K562 (cell line): ENCODE data around the gene CAVIN1. TPM values are rescaled to one million over a fixed set of nuclear protein-coding genes. Genes with fewer than 3 reads are reported as not detected.

Experiments
- ATF7 ChIP-seq: fragments of 450-650 bp; IDR thresholded peaks from 2 replicates; pipeline ENCODE4 v1.7.1; 2014; ENCODE audit warnings: mild to moderate bottlenecking, moderate library complexity
- COPS2 ChIP-seq: fragments of 450-650 bp; conservative IDR thresholded peaks from 2 replicates; pipeline ENCODE4 v1.6.1; 2016; ENCODE audit warnings: mild to moderate bottlenecking, moderate library complexity
- HNRNPUL1 ChIP-seq: fragments of 200-400 bp; formaldehyde crosslinking; IDR thresholded peaks from 2 replicates; pipeline ENCODE4 v1.6.1; 2017; ENCODE audit warnings: low read length
- JUNB ChIP-seq: fragments of 450-650 bp; formaldehyde crosslinking; conservative IDR thresholded peaks from 2 replicates; pipeline ENCODE4 v1.4.0; 2020; ENCODE audit warnings: mild to moderate bottlenecking
- SAP30 ChIP-seq: fragments of 200-600 bp; sonication (generic); IDR thresholded peaks from 2 replicates; pipeline ENCODE4 v1.6.1; 2012; ENCODE audit warnings: borderline replicate concordance, low read depth, mild to moderate bottlenecking, moderate library complexity, low read length, control low read depth, inconsistent platforms; ENCODE audit not compliant: insufficient read depth, poor library complexity, severe bottlenecking
- SNIP1 ChIP-seq: fragments of 450-650 bp; IDR thresholded peaks from 2 replicates; pipeline ENCODE4 v1.7.1; 2017; ENCODE audit warnings: low read depth, mild to moderate bottlenecking
- TAF1 ChIP-seq: IDR thresholded peaks from 2 replicates; pipeline ENCODE4 v1.6.1; 2011; ENCODE audit warnings: mild to moderate bottlenecking, low read length, moderate library complexity; ENCODE audit not compliant: insufficient read depth, control insufficient read depth, severe bottlenecking; ENCODE audit errors: extremely low read depth
- ZNF212 ChIP-seq: fragments of 450-650 bp; formaldehyde crosslinking; IDR thresholded peaks from 2 replicates; pipeline ENCODE4 v1.4.0; 2020; ENCODE audit warnings: mild to moderate bottlenecking
- ZNF408 ChIP-seq: fragments of 250-450 bp; sonication (Bioruptor Pico); IDR thresholded peaks from 2 replicates; pipeline ENCODE4 v1.4.0; 2020; ENCODE audit warnings: low read depth, mild to moderate bottlenecking, moderate library complexity
- polyA plus RNA-seq, 8 experiments: library from polyadenylated mRNA; depleted of rRNA in 4 of 8; stranded (reverse) in 5 of 8; unstranded in 3 of 8; fragments of >200 nt; fragmentation: Nextera tagmentation in 2 of 8; fragmentation: Illumina TruSeq in 1 of 8; extraction: Ambion mirVana in 2 of 8; extraction: Trizol in 1 of 8; gene quantifications; 2 replicates each; pipeline versions ENCODE4 v1.2.1 to v1.2.3, GENCODE V29; 2011 to 2014; ENCODE audit warnings: inconsistent platforms in 1 of 8, missing spikeins in 1 of 8
- total RNA-seq, 7 experiments: library from RNA; depleted of rRNA in 6 of 7; stranded (reverse); fragments of >200 nt in 6 of 7; fragmentation: Illumina TruSeq in 2 of 7; extraction: Trizol in 2 of 7; gene quantifications; 2 replicates each; pipeline versions ENCODE4 v1.2.1 to v1.2.3, GENCODE V29; 2011 to 2021; ENCODE audit warnings: low replicate concordance in 1 of 7
- TF ChIP-seq, protein P1 (sequence below), 2 experiments: fragments of 200-800 bp in 1 of 2; sonication (Bioruptor generic) in 1 of 2; sonication (generic) in 1 of 2; formaldehyde crosslinking in 1 of 2; IDR thresholded peaks in 1 of 2; conservative IDR thresholded peaks in 1 of 2; 2 replicates each; pipeline versions ENCODE4 v1.5.0 to v1.6.1; 2016 to 2020; ENCODE audit warnings: missing compliant biosample characterization in 1 of 2, missing genetic modification characterization in 1 of 2, missing genetic modification reagents in 1 of 2
- TF ChIP-seq, protein P2 (sequence below): IDR thresholded peaks from 2 replicates; pipeline ENCODE4 v1.6.1; 2011; ENCODE audit warnings: borderline replicate concordance, low read depth, mild to moderate bottlenecking, moderate library complexity, low read length; ENCODE audit not compliant: insufficient read depth, poor library complexity, severe bottlenecking
- TF ChIP-seq, protein P3 (sequence below): fragments of 450-650 bp; formaldehyde crosslinking; IDR thresholded peaks from 2 replicates; pipeline ENCODE4 v1.4.0; 2020; ENCODE audit warnings: mild to moderate bottlenecking, mixed read lengths
- TF ChIP-seq, protein P4 (sequence below): sonication (generic); formaldehyde crosslinking; IDR thresholded peaks from 2 replicates; pipeline ENCODE4 v1.8.0; 2022; ENCODE audit warnings: missing genetic modification reagents, mild to moderate bottlenecking, moderate library complexity, borderline replicate concordance
- TF ChIP-seq, protein P5 (sequence below): fragments of 250-450 bp; sonication (Bioruptor Pico); IDR thresholded peaks from 2 replicates; pipeline ENCODE4 v1.6.1; 2021; ENCODE audit warnings: mild to moderate bottlenecking
- TF ChIP-seq, protein P6 (sequence below), 2 experiments: IDR thresholded peaks; 2 replicates each; pipeline ENCODE4 v1.6.1; 2012; ENCODE audit warnings: improper control_type of control experiment in 2 of 2, low read depth in 2 of 2, low read length in 2 of 2, borderline replicate concordance in 1 of 2

Gene CAVIN1
- total and polyA plus RNA-seq, 9 of the 15 experiments (the other 6 are each of a cell fraction or from before 2014, with no cell fraction given) = 6.8 to 162 (median 74.5) TPM

DNA sequence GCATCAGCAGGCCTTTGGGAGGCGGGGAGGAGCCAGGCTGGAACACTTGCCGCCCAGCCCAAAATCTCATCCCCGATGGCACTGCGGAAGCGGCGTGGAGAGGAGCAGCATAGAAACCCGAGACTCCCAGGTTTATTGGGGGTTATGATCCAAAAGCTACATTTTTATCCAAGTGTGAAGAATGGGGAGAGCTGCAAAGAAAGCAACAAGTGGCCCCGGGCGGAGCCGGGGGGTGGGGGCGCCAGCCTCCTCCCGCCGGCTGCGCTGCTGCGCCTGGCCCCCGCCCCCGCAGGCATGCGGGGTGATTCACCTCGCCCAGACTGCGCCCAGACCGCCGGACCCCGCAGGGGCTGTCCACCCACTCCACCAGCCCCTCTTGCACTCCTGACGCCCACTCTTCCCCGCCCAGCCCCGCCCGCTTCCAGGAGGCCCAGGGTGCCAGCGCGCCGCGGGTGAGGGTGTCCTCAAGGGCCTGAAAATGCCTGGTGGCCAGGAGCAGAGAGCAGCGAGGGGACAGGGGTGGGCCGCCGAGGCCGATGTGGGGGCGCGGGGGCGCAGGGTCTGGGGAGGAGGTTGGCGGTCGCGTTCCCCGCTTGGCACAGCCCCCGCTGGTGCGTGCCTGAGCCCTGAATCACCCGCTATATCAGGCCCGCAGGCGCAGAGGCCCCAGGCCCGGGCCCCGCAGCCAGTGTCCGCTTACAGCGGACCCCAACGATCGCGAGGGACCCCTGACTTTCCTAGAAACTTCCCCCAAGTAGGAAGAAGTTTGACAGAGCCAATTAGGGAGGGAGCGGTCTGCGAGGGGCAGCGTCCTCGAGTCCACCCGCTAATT is 1.3 kb downstream of the CAVIN1 start (continued):
- TF ChIP-seq, protein P1, sequence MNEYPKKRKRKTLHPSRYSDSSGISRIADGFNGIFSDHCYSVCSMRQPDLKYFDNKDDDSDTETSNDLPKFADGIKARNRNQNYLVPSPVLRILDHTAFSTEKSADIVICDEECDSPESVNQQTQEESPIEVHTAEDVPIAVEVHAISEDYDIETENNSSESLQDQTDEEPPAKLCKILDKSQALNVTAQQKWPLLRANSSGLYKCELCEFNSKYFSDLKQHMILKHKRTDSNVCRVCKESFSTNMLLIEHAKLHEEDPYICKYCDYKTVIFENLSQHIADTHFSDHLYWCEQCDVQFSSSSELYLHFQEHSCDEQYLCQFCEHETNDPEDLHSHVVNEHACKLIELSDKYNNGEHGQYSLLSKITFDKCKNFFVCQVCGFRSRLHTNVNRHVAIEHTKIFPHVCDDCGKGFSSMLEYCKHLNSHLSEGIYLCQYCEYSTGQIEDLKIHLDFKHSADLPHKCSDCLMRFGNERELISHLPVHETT (CRISPR knock-in tag; conservative IDR thresholded peaks at IDR 0.05 in 1 of 2, IDR thresholded peaks at IDR 0.05 in 1 of 2) = no peak
- TF ChIP-seq, protein P2, sequence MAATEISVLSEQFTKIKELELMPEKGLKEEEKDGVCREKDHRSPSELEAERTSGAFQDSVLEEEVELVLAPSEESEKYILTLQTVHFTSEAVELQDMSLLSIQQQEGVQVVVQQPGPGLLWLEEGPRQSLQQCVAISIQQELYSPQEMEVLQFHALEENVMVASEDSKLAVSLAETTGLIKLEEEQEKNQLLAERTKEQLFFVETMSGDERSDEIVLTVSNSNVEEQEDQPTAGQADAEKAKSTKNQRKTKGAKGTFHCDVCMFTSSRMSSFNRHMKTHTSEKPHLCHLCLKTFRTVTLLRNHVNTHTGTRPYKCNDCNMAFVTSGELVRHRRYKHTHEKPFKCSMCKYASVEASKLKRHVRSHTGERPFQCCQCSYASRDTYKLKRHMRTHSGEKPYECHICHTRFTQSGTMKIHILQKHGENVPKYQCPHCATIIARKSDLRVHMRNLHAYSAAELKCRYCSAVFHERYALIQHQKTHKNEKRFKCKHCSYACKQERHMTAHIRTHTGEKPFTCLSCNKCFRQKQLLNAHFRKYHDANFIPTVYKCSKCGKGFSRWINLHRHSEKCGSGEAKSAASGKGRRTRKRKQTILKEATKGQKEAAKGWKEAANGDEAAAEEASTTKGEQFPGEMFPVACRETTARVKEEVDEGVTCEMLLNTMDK = no peak
- TF ChIP-seq, protein P3, sequence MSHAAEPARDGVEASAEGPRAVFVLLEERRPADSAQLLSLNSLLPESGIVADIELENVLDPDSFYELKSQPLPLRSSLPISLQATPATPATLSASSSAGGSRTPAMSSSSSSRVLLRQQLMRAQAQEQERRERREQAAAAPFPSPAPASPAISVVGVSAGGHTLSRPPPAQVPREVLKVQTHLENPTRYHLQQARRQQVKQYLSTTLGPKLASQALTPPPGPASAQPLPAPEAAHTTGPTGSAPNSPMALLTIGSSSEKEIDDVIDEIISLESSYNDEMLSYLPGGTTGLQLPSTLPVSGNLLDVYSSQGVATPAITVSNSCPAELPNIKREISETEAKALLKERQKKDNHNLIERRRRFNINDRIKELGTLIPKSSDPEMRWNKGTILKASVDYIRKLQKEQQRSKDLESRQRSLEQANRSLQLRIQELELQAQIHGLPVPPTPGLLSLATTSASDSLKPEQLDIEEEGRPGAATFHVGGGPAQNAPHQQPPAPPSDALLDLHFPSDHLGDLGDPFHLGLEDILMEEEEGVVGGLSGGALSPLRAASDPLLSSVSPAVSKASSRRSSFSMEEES (CRISPR knock-in tag) = no peak
- TF ChIP-seq ZNF408 (no peak), JUNB (CRISPR knock-in tag) (no peak), ZNF212 (CRISPR knock-in tag) (no peak), SAP30 (peak; percentile 18), HNRNPUL1 (no peak), TAF1 (peak; percentile 37), COPS2 (no peak), SNIP1 (no peak), ATF7 (no peak)
- TF ChIP-seq, protein P4, sequence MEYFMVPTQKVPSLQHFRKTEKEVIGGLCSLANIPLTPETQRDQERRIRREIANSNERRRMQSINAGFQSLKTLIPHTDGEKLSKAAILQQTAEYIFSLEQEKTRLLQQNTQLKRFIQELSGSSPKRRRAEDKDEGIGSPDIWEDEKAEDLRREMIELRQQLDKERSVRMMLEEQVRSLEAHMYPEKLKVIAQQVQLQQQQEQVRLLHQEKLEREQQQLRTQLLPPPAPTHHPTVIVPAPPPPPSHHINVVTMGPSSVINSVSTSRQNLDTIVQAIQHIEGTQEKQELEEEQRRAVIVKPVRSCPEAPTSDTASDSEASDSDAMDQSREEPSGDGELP (CRISPR knock-in tag) = peak; percentile 17; the same call in 1 of the 2 replicates
- TF ChIP-seq, protein P5, sequence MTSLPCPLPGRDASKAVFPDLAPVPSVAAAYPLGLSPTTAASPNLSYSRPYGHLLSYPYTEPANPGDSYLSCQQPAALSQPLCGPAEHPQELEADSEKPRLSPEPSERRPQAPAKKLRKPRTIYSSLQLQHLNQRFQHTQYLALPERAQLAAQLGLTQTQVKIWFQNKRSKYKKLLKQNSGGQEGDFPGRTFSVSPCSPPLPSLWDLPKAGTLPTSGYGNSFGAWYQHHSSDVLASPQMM (CRISPR knock-in tag) = no peak
- TF ChIP-seq, protein P6, sequence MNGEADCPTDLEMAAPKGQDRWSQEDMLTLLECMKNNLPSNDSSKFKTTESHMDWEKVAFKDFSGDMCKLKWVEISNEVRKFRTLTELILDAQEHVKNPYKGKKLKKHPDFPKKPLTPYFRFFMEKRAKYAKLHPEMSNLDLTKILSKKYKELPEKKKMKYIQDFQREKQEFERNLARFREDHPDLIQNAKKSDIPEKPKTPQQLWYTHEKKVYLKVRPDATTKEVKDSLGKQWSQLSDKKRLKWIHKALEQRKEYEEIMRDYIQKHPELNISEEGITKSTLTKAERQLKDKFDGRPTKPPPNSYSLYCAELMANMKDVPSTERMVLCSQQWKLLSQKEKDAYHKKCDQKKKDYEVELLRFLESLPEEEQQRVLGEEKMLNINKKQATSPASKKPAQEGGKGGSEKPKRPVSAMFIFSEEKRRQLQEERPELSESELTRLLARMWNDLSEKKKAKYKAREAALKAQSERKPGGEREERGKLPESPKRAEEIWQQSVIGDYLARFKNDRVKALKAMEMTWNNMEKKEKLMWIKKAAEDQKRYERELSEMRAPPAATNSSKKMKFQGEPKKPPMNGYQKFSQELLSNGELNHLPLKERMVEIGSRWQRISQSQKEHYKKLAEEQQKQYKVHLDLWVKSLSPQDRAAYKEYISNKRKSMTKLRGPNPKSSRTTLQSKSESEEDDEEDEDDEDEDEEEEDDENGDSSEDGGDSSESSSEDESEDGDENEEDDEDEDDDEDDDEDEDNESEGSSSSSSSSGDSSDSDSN (IDR thresholded peaks at IDR 0.05; ENCODE audit: borderline replicate concordance in 1 of 2, low read depth in 2 of 2, low read length in 2 of 2) = 0 out of 4 replicates have a peak, but pooled peaks of 1 of the 2 experiments have one; percentile 5
